Activated T-helper 1 cell treated with anti-CD3 and anti-CD28 coated beads, Interleukin-12 subunit alpha, Interleukin-12 subunit beta, Interleukin-2, Interleukin-4 antibody, amounts not matched to agents 30 ng/mL and 10 ng/mL and 1 ng/mL, durations not matched to agents 14 hours and 24 hours and 36 hours (primary cell): Measurements from ENCODE around the gene PPP1R14C. TPM values are rescaled to one million over a fixed set of nuclear protein-coding genes. Genes with fewer than 3 reads are reported as not detected.
"Not testable (repeated sequence)": the region's sequence is repeated elsewhere in the genome, so short reads cannot be mapped to it uniquely, and the experiment has no call there.

ENCODE experiments used
- DNase-seq: peaks from one replicate; pipeline ENCODE4 v3.0.0; 2021; ENCODE audit warnings: low spot score
- H3K27ac Mint-ChIP-seq: one replicate; pipeline ENCODE4 v1.8.0; 2021; ENCODE audit warnings: mild to moderate bottlenecking, mixed read lengths
- H3K27me3 Mint-ChIP-seq: one replicate; pipeline ENCODE4 v1.8.0; 2022; ENCODE audit warnings: mild to moderate bottlenecking, moderate library complexity, mixed read lengths; ENCODE audit not compliant: insufficient read depth
- H3K36me3 Mint-ChIP-seq: one replicate; pipeline ENCODE4 v1.8.0; 2021; ENCODE audit warnings: low read depth, mixed read lengths
- H3K4me1 Mint-ChIP-seq: one replicate; pipeline ENCODE4 v1.8.0; 2021; ENCODE audit warnings: low read depth, mixed read lengths
- H3K4me3 Mint-ChIP-seq: one replicate; pipeline ENCODE4 v1.8.0; 2021; ENCODE audit warnings: mild to moderate bottlenecking, moderate library complexity, mixed read lengths
- H3K9me3 Mint-ChIP-seq: one replicate; pipeline ENCODE4 v1.8.0; 2021; ENCODE audit warnings: mixed read lengths
- intact Hi-C: fragments of 100-400 bp; cut with micrococcal nuclease; formaldehyde crosslinking; loops from one replicate; pipeline ENCODE4 v1.15.1; 2024
- total RNA-seq: library from RNA; stranded (reverse); gene quantifications from 2 replicates; pipeline ENCODE4 v1.2.3, GENCODE V29; 2022

The PPP1R14C gene
- total RNA-seq, 1 donor from 2014 or later: not detected

GRCh38 chr6:150179907-150180424 is 37.1 kb downstream of the PPP1R14C start:
- H3K9me3 Mint-ChIP-seq, DNase-seq, intact Hi-C loops, H3K27ac Mint-ChIP-seq, H3K4me3 Mint-ChIP-seq, H3K4me1 Mint-ChIP-seq, H3K27me3 Mint-ChIP-seq, H3K36me3 Mint-ChIP-seq: not testable (repeated sequence)

- intact Hi-C loops: no loop called here
- peaks cover 10% of the 10 kb centered on the region for H3K27me3 Mint-ChIP-seq
- H3K27ac Mint-ChIP-seq: no peak overlapping the region
- H3K4me3 Mint-ChIP-seq: no peak overlapping the region
- no peaks in the 10 kb centered on the region for H3K9me3 Mint-ChIP-seq
- no peaks in the 10 kb centered on the region for H3K36me3 Mint-ChIP-seq
- DNase-seq: no peak
- no peaks in the 10 kb centered on the region for H3K4me1 Mint-ChIP-seq
These were observed 37.7 kb downstream of the PPP1R14C start for GRCh38 chr6:150180517-150180916.

GRCh38 chr6:150182460-150183078 is 39.7 kb downstream of the PPP1R14C start:
- Mint-ChIP-seq H3K27ac (no peak overlapping the region), H3K36me3 (no peaks in the 10 kb centered on the region), H3K4me1 (no peaks in the 10 kb centered on the region), H3K27me3 (peaks cover 7% of the 10 kb centered on the region), H3K9me3 (no peaks in the 10 kb centered on the region), H3K4me3 (no peak overlapping the region)
- DNase-seq: no peak
- intact Hi-C loops: no loop called here

- Mint-ChIP-seq H3K27me3 (peaks cover 7% of the 10 kb centered on the region), H3K9me3 (no peaks in the 10 kb centered on the region), H3K4me1 (no peaks in the 10 kb centered on the region), H3K4me3 (no peak overlapping the region), H3K27ac (no peak overlapping the region), H3K36me3 (no peaks in the 10 kb centered on the region)
- no peak for DNase-seq
- intact Hi-C loops: no loop called here
These were observed 40.3 kb downstream of the PPP1R14C start for GRCh38 chr6:150183105-150183504.

- Mint-ChIP-seq H3K4me1 (no peaks in the 10 kb centered on the region), H3K36me3 (no peaks in the 10 kb centered on the region), H3K9me3 (no peaks in the 10 kb centered on the region), H3K27me3 (peaks cover 7% of the 10 kb centered on the region), H3K27ac (no peak overlapping the region), H3K4me3 (no peak overlapping the region)
- no peak for DNase-seq
- intact Hi-C loops: no loop called here
These were observed 41.1 kb downstream of the PPP1R14C start for GRCh38 chr6:150183966-150184365.

- no peak for DNase-seq
- Mint-ChIP-seq H3K9me3 (no peaks in the 10 kb centered on the region), H3K36me3 (no peaks in the 10 kb centered on the region), H3K27ac (no peak overlapping the region), H3K4me3 (no peak overlapping the region), H3K27me3 (peaks cover 10% of the 10 kb centered on the region), H3K4me1 (no peaks in the 10 kb centered on the region)
- intact Hi-C loops: no loop called here
These were observed 42.2 kb downstream of the PPP1R14C start for GRCh38 chr6:150184850-150185731.

GRCh38 chr6:150185732-150186117 is 42.9 kb downstream of the PPP1R14C start:
- H3K9me3 Mint-ChIP-seq: no peaks in the 10 kb centered on the region
- no peaks in the 10 kb centered on the region for H3K36me3 Mint-ChIP-seq
- no peak overlapping the region for H3K4me3 Mint-ChIP-seq
- intact Hi-C loops: no loop called here
- peaks cover 10% of the 10 kb centered on the region for H3K27me3 Mint-ChIP-seq
- DNase-seq: no peak
- H3K4me1 Mint-ChIP-seq: no peaks in the 10 kb centered on the region
- H3K27ac Mint-ChIP-seq: no peak overlapping the region

- Mint-ChIP-seq H3K9me3 (no peaks in the 10 kb centered on the region), H3K27me3 (peaks cover 12% of the 10 kb centered on the region), H3K4me1 (no peaks in the 10 kb centered on the region), H3K27ac (no peak overlapping the region), H3K4me3 (no peak overlapping the region), H3K36me3 (no peaks in the 10 kb centered on the region)
- intact Hi-C loops: no loop called here
- no peak for DNase-seq
These were observed 43.5 kb downstream of the PPP1R14C start for GRCh38 chr6:150186129-150186898.

- H3K27ac Mint-ChIP-seq, H3K36me3 Mint-ChIP-seq, intact Hi-C loops, H3K4me3 Mint-ChIP-seq, H3K9me3 Mint-ChIP-seq, DNase-seq, H3K4me1 Mint-ChIP-seq: not testable (repeated sequence)
- H3K27me3 Mint-ChIP-seq: peaks cover 13% of the 10 kb centered on the region
These were observed 44.6 kb downstream of the PPP1R14C start for GRCh38 chr6:150187433-150187832.

- Mint-ChIP-seq H3K36me3 (no peaks in the 10 kb centered on the region), H3K27me3 (peaks cover 15% of the 10 kb centered on the region), H3K27ac (no peak overlapping the region), H3K4me1 (no peaks in the 10 kb centered on the region), H3K9me3 (no peaks in the 10 kb centered on the region), H3K4me3 (no peak overlapping the region)
- DNase-seq: no peak
- intact Hi-C loops: no loop called here
These were observed 46.3 kb downstream of the PPP1R14C start for GRCh38 chr6:150189122-150189521.

GRCh38 chr6:150191809-150192208 is 49.0 kb downstream of the PPP1R14C start:
- H3K27me3 Mint-ChIP-seq: peaks cover 16% of the 10 kb centered on the region
- intact Hi-C loops: no loop called here
- H3K4me1 Mint-ChIP-seq: no peaks in the 10 kb centered on the region
- no peaks in the 10 kb centered on the region for H3K36me3 Mint-ChIP-seq
- no peak overlapping the region for H3K27ac Mint-ChIP-seq
- no peak for DNase-seq
- H3K9me3 Mint-ChIP-seq: no peaks in the 10 kb centered on the region
- no peak overlapping the region for H3K4me3 Mint-ChIP-seq

GRCh38 chr6:150194195-150194594 is 51.4 kb downstream of the PPP1R14C start:
- no peaks in the 10 kb centered on the region for H3K9me3 Mint-ChIP-seq
- no peaks in the 10 kb centered on the region for H3K4me1 Mint-ChIP-seq
- H3K27me3 Mint-ChIP-seq: peaks cover 14% of the 10 kb centered on the region
- no peak overlapping the region for H3K4me3 Mint-ChIP-seq
- intact Hi-C loops: no loop called here
- no peak overlapping the region for H3K27ac Mint-ChIP-seq
- no peaks in the 10 kb centered on the region for H3K36me3 Mint-ChIP-seq
- no peak for DNase-seq

- no peak overlapping the region for H3K27ac Mint-ChIP-seq
- intact Hi-C loops: no loop called here
- no peaks in the 10 kb centered on the region for H3K9me3 Mint-ChIP-seq
- H3K4me3 Mint-ChIP-seq: no peak overlapping the region
- no peaks in the 10 kb centered on the region for H3K4me1 Mint-ChIP-seq
- H3K36me3 Mint-ChIP-seq: no peaks in the 10 kb centered on the region
- no peak for DNase-seq
- peaks cover 11% of the 10 kb centered on the region for H3K27me3 Mint-ChIP-seq
These were observed 53.2 kb downstream of the PPP1R14C start for GRCh38 chr6:150195996-150196417.
